WERI-Rb-1 (cell line): ENCODE results near the gene SEMA3A.

Experiments
- DNase-seq: peaks from one replicate; pipeline ENCODE4 v3.0.0-alpha.2; 2020
- H3K27ac ChIP-seq: fragments of 250-450 bp; sonication (Bioruptor Pico); 2 replicates; pipeline ENCODE4 v1.5.1; 2020; ENCODE audit warnings: mild to moderate bottlenecking, moderate library complexity
- H3K27me3 ChIP-seq: fragments of 250-450 bp; sonication (Bioruptor Pico); 2 replicates; pipeline ENCODE4 v1.5.1; 2021; ENCODE audit warnings: mild to moderate bottlenecking, low read depth, moderate library complexity; ENCODE audit not compliant: insufficient read depth, severe bottlenecking
- H3K36me3 ChIP-seq: fragments of 250-450 bp; sonication (Bioruptor Pico); 2 replicates; pipeline ENCODE4 v1.5.1; 2020; ENCODE audit warnings: mild to moderate bottlenecking, moderate library complexity
- H3K4me3 ChIP-seq: 2 replicates; pipeline ENCODE4 v1.5.1; 2011; ENCODE audit warnings: low read depth, mild to moderate bottlenecking, control low read depth, low read length
- H3K9me3 ChIP-seq: fragments of 250-450 bp; sonication (Bioruptor Pico); 2 replicates; pipeline ENCODE4 v1.5.1; 2021; ENCODE audit warnings: mild to moderate bottlenecking, moderate library complexity; ENCODE audit not compliant: severe bottlenecking
- TF ChIP-seq, protein P1 (sequence below): IDR thresholded peaks from 2 replicates; pipeline ENCODE4 v1.5.1; 2011; ENCODE audit warnings: low read depth, mild to moderate bottlenecking, control low read depth, inconsistent platforms, low read length

Gene SEMA3A

DNA sequence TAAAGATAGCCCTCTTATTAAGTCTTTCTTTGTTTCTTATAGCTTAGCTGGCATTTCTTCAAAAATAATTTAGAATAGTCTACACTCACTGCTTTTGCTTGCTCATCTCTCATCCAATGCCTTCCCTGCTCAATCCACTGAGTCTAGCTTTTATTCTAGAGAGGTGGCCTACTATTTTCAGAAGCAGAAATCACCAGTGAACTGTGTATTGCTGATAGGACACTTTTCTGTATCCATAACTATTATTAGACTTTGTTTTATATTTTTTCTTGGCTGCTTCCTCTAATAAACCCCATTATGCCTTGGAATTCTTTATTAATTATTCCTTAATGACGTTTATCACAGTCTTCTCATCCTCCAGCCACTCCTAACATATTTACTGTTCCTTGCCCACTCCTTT lies 206.8 kb downstream of the SEMA3A start:
- DNase-seq = no peak
- Histone ChIP-seq H3K27ac (no peak overlapping the region), H3K4me3 (no peak overlapping the region), H3K36me3 (no peaks in the 10 kb centered on the region), H3K27me3 (no peaks in the 10 kb centered on the region), H3K9me3 (no peaks in the 10 kb centered on the region)
- TF ChIP-seq, protein P1, sequence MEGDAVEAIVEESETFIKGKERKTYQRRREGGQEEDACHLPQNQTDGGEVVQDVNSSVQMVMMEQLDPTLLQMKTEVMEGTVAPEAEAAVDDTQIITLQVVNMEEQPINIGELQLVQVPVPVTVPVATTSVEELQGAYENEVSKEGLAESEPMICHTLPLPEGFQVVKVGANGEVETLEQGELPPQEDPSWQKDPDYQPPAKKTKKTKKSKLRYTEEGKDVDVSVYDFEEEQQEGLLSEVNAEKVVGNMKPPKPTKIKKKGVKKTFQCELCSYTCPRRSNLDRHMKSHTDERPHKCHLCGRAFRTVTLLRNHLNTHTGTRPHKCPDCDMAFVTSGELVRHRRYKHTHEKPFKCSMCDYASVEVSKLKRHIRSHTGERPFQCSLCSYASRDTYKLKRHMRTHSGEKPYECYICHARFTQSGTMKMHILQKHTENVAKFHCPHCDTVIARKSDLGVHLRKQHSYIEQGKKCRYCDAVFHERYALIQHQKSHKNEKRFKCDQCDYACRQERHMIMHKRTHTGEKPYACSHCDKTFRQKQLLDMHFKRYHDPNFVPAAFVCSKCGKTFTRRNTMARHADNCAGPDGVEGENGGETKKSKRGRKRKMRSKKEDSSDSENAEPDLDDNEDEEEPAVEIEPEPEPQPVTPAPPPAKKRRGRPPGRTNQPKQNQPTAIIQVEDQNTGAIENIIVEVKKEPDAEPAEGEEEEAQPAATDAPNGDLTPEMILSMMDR = no peak

DNA sequence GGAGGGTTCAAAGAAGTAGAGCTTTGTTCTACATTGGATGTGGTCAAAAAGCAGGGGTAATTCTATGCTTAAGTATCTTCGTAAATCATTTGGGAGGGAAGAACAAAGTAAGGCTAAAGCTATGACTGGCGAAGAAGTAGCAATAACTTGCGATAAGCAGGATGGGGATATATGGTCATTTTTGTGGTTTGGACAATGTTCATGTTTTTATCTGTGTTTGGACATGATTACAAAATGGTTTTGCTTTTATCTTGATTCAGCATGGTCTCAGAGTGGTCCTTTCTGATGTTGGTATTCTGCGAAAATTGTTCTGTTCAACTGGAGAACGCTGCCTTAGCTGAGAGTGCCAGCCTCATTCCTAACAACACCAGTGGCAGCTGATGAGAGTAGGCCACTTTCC lies 208.8 kb downstream of the SEMA3A start:
- TF ChIP-seq, protein P1 = no peak
- H3K4me3 ChIP-seq = no peak overlapping the region
- DNase-seq = no peak
- no peak overlapping the region for H3K27ac ChIP-seq
- no peaks in the 10 kb centered on the region for H3K9me3 ChIP-seq
- H3K27me3 ChIP-seq = no peaks in the 10 kb centered on the region
- no peaks in the 10 kb centered on the region for H3K36me3 ChIP-seq

DNA sequence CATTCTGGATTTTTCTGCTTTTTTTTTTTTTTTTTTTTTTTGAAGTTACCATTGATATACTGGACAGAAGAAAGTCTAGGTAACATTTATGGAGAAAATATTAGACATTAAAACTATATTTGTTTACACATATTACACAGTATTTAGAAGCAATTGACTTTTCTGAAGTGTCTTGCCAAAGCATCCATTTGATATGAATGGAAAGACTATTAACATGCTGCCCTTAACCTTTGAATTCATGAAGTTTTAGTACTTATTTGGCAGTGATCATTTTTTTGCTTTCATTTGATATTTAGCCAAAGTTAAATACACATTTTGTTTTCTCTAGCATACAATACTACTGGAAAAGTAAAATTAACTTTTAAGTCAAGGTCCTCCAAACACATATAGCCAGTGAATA lies 210.0 kb downstream of the SEMA3A start:
- no peaks in the 10 kb centered on the region for H3K36me3 ChIP-seq
- H3K9me3 ChIP-seq = no peaks in the 10 kb centered on the region
- H3K4me3 ChIP-seq = no peak overlapping the region
- H3K27me3 ChIP-seq = no peaks in the 10 kb centered on the region
- no peak overlapping the region for H3K27ac ChIP-seq
- no peak for DNase-seq
- TF ChIP-seq, protein P1 = no peak

DNA sequence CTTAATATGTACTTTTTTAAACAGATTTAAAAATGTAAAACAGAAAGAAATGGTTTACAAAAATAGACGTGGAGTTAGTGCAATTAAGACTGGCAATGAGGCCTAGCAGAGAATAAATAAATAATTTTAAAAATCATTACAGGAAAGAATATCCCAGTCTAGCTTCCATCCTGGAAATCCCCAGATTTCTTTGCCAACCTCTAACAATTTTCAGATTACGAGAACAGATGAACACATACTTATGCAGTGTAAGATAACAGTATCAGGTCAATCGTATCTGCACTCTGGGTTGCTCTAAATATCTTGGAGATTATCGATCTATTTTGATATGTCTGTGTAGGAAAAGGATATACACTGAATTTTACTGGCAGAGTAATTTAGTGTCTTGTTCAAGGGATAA lies 210.5 kb downstream of the SEMA3A start:
- TF ChIP-seq, protein P1 = no peak
- Histone ChIP-seq H3K4me3 (no peak overlapping the region), H3K27me3 (no peaks in the 10 kb centered on the region), H3K27ac (no peak overlapping the region), H3K36me3 (no peaks in the 10 kb centered on the region), H3K9me3 (no peaks in the 10 kb centered on the region)
- no peak for DNase-seq

DNA sequence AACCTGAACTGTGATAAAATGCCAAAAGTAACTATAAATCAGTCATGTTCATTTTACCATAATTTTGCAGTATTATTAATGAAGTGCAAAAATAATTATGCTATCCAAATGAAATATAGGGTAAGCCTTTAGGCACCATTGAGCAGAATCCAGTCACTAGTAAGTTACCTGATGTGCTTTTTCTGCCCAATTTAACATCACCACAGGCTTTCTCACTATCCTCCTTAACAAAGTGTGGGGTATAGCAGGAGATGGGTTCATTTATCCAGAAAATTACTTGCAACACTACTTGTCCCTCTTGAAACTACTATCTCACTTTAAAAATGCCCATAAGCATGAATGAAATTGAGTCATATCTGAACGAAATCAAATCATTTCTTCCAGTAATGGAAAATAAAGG lies 211.0 kb downstream of the SEMA3A start:
- no peaks in the 10 kb centered on the region for H3K36me3 ChIP-seq
- H3K27ac ChIP-seq = no peak overlapping the region
- DNase-seq = no peak
- H3K9me3 ChIP-seq = no peaks in the 10 kb centered on the region
- TF ChIP-seq, protein P1 = no peak
- H3K27me3 ChIP-seq = no peaks in the 10 kb centered on the region
- H3K4me3 ChIP-seq = no peak overlapping the region

DNA sequence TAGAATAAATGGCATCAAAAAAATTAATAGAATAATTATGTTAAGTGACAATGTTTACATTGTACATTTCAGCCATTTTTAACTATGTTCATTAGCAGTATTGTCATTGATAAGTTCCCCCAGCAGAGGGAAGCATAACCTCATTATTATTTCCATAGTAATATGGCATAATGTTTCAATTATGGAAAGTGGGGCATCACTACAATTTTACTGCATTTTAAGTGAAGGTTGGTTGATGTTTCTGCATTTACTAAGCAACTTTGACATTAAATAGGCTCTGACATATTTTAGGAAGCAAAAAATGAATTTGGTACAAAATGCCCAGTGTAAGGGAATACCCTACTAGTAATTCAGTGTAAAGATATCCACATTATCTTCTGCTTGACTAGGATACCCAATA lies 218.3 kb downstream of the SEMA3A start:
- Histone ChIP-seq H3K36me3 (no peaks in the 10 kb centered on the region), H3K27me3 (no peaks in the 10 kb centered on the region), H3K4me3 (no peak overlapping the region), H3K27ac (no peak overlapping the region), H3K9me3 (no peaks in the 10 kb centered on the region)
- TF ChIP-seq, protein P1 = no peak
- DNase-seq = no peak
